ENCODE measurements around the gene SAXO1.
A peak's percentile ranks its signal among the peaks of the same experiment; 100 is the strongest.
"Not testable (repeated sequence)": the region's sequence is repeated elsewhere in the genome, so short reads cannot be mapped to it uniquely, and the experiment has no call there.

SAXO1 gene

DNA sequence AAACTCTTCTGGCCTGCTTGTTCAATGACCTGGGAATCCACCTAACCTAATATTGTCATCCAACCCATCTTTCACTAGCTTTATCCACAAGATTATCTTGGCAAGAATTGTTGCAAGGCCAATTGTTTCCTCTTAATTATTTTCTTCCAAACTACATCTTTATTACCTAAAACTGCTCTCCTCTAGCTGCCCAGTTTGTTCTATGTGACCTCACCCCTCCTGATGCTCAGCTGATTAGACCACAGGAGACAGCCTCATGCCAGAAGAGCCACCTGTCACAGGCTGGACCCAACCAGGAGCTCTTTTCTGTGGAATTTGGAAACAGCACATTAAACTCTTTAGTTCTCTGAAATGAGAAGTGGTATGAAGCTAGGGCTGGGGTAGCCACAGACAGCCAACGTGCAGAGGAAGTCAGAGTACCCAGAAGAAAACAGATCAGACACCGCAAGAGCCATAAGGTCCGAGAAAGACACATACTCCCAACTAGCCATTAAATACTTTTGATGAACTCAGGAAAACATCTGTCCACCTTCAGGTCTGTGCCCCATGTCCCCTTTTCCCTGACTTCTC, 12.0 kb downstream of the SAXO1 start:
- H3K27me3 ChIP-seq = no peaks in the 10 kb centered on the region
- H4K20me1 ChIP-seq = no peaks in the 10 kb centered on the region
- H3K27ac ChIP-seq = no peak overlapping the region
- H3K9ac ChIP-seq = no peak overlapping the region
- H3K4me1 ChIP-seq = peaks cover 0 to 7% (median 0%) of the 10 kb centered on the region in 10 experiments; a peak in 1 of 20 replicates
- no peaks in the 10 kb centered on the region for H3K36me3 ChIP-seq
- TF ChIP-seq Cebpa-rat (IDR thresholded peaks at IDR 0.05) = no peak
- no peak overlapping the region for H3K4me2 ChIP-seq
- H3K4me3 ChIP-seq = no peak overlapping the region
- peaks cover 0 to 10% (median 8%) of the 10 kb centered on the region in 11 experiments; a peak in 10 of 22 replicates for H3K9me3 ChIP-seq (replicated peaks in 1 of 11)

DNA sequence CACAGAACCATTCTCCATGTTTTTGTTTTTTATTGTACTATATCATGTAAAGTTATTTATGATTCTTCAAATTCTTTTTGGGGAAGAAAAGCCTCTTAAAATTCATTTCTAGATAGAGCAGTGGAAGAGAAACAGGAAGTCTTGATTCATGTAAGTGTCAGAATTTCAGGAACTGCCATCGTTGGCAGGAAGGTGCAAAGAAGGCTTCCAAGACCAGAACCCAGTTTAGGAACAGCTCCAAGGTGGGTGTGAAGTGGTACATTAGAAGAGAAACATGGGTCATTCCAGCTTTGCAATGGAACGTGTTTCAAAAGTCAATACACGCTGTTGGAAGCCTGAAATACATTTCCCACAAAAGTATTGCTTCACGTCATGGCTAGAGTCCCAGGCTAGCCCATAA, 14.8 kb downstream of the SAXO1 start:
- Histone ChIP-seq H3K9me3 (replicated peaks in 1 of 11) (peaks cover 0 to 10% (median 8%) of the 10 kb centered on the region in 11 experiments; a peak in 10 of 22 replicates), H3K4me1 (peaks cover 0 to 7% (median 0%) of the 10 kb centered on the region in 10 experiments; a peak in 1 of 20 replicates), H3K4me2 (peak overlapping the region in 2 of 11 experiments; percentile 12 to 30; a peak in 1 of 22 replicates), H3K27me3 (no peaks in the 10 kb centered on the region), H3K36me3 (no peaks in the 10 kb centered on the region), H4K20me1 (no peaks in the 10 kb centered on the region), H3K27ac (no peak overlapping the region), H3K4me3 (no peak overlapping the region), H3K9ac (no peak overlapping the region)
- no peak for TF ChIP-seq Cebpa-rat (IDR thresholded peaks at IDR 0.05)

DNA sequence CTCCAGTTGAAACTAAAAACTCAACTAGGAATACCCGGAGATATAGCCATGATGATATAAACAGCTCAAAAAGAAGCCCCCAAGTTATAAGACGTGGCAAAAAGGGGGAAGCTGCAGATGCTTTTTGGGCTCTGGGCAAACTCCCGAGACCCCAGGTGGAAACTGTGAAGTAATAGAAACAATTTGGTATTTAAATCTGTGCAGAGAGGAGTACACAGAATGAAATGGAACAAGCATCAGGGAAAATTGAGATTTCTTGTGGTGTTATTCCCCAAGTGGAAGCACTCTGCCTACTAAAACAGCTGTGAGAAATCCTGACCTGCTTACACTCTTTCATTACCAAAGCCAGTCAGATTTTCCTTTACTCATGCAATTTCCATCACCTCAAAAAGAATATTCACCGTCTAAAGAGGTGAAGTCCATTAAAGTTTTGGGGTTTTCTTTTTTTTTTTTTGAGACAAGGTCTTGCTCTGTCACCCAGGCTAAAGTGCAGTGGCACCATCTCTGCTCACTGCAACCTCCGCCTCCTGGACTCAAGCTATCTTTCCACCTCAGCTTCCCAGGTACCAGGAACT, 23.5 kb downstream of the SAXO1 start:
- H3K27me3 ChIP-seq = no peaks in the 10 kb centered on the region
- H3K4me3 ChIP-seq = no peak overlapping the region
- no peak for TF ChIP-seq Cebpa-rat (IDR thresholded peaks at IDR 0.05)
- no peak overlapping the region for H3K27ac ChIP-seq
- H3K4me2 ChIP-seq = no peak overlapping the region
- no peak overlapping the region for H3K9ac ChIP-seq
- no peaks in the 10 kb centered on the region for H3K4me1 ChIP-seq
- no peaks in the 10 kb centered on the region for H3K36me3 ChIP-seq
- peaks cover 0 to 3% (median 0%) of the 10 kb centered on the region in 11 experiments; a peak in 4 of 22 replicates for H3K9me3 ChIP-seq (replicated peaks in 1 of 11)
- H4K20me1 ChIP-seq = no peaks in the 10 kb centered on the region

DNA sequence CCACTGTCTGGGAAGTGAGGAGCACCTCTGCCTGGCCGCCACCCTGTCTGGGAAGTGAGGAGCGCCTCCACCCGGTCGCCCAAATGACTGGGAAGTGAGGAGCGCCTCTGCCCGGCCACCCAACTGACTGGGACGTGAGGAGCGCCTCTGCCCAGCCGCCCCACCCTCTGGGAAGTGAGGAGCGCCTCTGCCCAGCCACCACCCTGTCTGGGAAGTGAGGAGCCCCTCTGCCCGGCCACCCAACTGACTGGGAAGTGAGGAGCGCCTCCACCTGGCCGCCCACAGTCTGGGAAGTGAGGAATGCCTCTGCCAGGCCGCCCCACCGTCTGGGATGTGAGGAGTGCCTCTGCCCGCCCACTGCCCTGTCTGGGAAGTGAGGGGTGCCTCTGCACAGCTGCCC, 32.9 kb downstream of the SAXO1 start:
- Histone ChIP-seq H3K4me1 (no peaks in the 10 kb centered on the region), H4K20me1 (no peaks in the 10 kb centered on the region), H3K9ac (no peak overlapping the region), H3K36me3 (no peaks in the 10 kb centered on the region), H3K4me2 (no peak overlapping the region), H3K9me3 (replicated peaks in 1 of 11) (peaks cover 25 to 50% (median 34%) of the 10 kb centered on the region in 11 experiments), H3K27ac (no peak overlapping the region), H3K27me3 (no peaks in the 10 kb centered on the region), H3K4me3 (no peak overlapping the region)
- TF ChIP-seq Cebpa-rat (IDR thresholded peaks at IDR 0.05) = no peak

DNA sequence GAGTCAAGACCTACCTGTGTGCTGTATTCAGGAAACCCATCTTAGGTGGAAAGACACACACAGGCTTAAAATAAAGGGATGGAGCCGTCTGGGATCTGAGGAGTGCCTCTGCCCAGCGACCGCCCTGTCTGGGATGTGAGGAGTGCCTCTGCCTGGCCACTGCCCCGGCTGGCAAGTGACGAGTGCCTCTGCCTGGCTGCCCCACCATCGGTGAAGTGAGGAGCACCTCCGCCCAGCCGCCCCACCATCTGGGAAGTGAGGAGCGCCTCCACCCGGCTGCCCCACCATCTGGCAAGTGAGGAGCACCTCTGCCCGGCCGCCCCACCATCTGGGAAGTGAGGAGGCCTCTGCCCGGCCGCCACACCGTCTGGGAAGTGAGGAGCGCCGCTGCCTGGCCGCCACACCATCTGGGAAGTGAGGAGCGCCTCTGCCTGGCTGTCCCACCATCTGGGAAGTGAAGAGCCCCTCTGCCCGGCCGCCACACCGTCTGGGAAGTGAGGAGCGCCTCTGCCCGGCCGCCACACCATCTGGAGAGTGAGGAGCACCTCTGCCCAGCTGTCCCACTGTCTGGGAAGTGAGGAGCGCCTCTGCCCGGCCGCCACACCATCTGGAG, 33.7 kb downstream of the SAXO1 start:
- H3K27ac ChIP-seq = no peak overlapping the region
- no peaks in the 10 kb centered on the region for H4K20me1 ChIP-seq
- peaks cover 20 to 50% (median 34%) of the 10 kb centered on the region in 11 experiments for H3K9me3 ChIP-seq (replicated peaks in 1 of 11)
- no peak for TF ChIP-seq Cebpa-rat (IDR thresholded peaks at IDR 0.05)
- no peaks in the 10 kb centered on the region for H3K4me1 ChIP-seq
- H3K9ac ChIP-seq = no peak overlapping the region
- H3K36me3 ChIP-seq = no peaks in the 10 kb centered on the region
- H3K27me3 ChIP-seq = no peaks in the 10 kb centered on the region
- no peak overlapping the region for H3K4me3 ChIP-seq
- no peak overlapping the region for H3K4me2 ChIP-seq

DNA sequence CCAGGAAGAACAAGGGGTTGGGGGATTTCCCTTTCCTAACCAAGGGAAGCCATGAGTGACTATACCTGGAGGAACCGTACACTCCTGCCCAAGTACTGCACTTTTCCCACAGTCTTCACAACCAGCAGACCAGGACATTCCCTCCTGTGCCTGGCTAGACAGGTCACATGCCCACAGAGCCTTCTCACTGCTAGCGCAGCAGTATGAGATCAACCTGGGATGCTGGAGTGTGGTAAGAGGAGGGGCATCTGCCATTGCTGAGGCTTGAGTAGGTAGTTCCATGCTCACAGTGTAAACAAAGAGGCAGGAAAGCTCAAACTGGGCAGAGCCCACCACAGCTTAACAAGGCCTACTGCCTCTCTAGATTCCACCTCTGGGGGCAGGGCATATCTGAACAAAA, 35.9 kb downstream of the SAXO1 start:
- Histone ChIP-seq H3K27ac (no peak overlapping the region), H3K9me3 (replicated peaks in 1 of 11) (peaks cover 20 to 42% (median 28%) of the 10 kb centered on the region in 11 experiments), H3K9ac (no peak overlapping the region), H3K4me1 (no peaks in the 10 kb centered on the region), H3K4me2 (no peak overlapping the region), H3K36me3 (no peaks in the 10 kb centered on the region), H3K27me3 (no peaks in the 10 kb centered on the region), H3K4me3 (no peak overlapping the region), H4K20me1 (no peaks in the 10 kb centered on the region)
- no peak for TF ChIP-seq Cebpa-rat (IDR thresholded peaks at IDR 0.05)

DNA sequence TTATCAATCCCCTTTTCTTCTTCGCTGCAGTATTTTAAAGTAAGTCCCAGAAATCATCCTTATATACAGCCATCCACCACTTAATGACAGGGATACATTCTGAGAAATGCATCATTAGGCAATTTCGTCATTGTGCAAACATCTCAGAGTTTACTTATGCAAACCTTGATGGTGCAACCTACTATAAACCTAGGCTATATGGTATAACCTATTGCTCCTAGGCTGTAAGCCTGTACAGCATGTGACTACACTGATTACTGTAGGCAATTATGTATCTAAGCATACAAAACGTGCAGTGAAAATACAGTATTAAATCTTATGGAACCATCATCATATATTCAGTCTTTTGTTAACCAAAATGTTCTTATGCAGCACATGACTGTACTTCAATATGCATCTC, 36.8 kb downstream of the SAXO1 start:
- no peaks in the 10 kb centered on the region for H4K20me1 ChIP-seq

DNA sequence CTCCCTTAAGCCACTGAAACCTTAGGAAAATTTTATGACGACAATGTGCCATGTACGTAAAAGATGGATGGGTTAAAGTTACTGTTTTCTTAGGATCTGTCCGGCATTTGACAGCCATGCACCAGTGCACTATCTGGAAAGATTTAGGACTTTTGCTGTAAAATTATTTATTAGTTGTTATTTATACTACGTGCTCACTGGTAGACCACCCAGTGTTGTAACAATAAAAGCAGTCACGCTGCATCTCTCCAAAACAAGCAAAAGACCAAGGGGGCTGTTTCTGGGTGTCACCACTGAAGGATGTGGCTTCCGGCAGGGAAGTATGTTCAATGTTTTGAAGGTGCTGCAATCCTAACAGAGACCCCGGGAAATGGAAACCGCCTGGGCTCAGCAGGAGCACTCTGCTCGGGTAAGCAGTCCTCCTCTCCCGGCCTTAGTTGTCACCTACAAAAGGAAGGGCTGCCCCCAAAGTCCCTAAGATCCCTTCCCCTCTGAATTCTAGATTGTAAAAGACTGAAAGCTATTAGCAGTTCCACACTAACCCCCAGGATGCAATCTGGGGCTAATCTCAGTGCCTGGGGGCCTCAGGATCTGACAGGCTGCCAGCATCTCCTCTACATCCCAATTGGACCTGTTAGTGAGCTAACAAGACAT, 38.6 kb downstream of the SAXO1 start:
- no peaks in the 10 kb centered on the region for H4K20me1 ChIP-seq
- no peaks in the 10 kb centered on the region for H3K4me1 ChIP-seq
- no peak overlapping the region for H3K27ac ChIP-seq
- H3K4me3 ChIP-seq = no peak overlapping the region
- H3K36me3 ChIP-seq = no peaks in the 10 kb centered on the region
- peaks cover 12 to 27% (median 20%) of the 10 kb centered on the region in 11 experiments for H3K9me3 ChIP-seq (replicated peaks in 1 of 11)
- H3K27me3 ChIP-seq = no peaks in the 10 kb centered on the region
- H3K9ac ChIP-seq = no peak overlapping the region
- no peak for TF ChIP-seq Cebpa-rat (IDR thresholded peaks at IDR 0.05)
- H3K4me2 ChIP-seq = no peak overlapping the region

More for the DNA sequence above, 36.8 kb downstream of the SAXO1 start:
- Histone ChIP-seq H3K4me2 (no peak overlapping the region), H3K36me3 (no peaks in the 10 kb centered on the region), H3K9ac (no peak overlapping the region), H3K27me3 (no peaks in the 10 kb centered on the region), H3K27ac (no peak overlapping the region), H3K9me3 (replicated peaks in 1 of 11) (peaks cover 22 to 39% (median 29%) of the 10 kb centered on the region in 11 experiments), H3K4me3 (no peak overlapping the region), H3K4me1 (no peaks in the 10 kb centered on the region)
- TF ChIP-seq Cebpa-rat (IDR thresholded peaks at IDR 0.05) = no peak

DNA sequence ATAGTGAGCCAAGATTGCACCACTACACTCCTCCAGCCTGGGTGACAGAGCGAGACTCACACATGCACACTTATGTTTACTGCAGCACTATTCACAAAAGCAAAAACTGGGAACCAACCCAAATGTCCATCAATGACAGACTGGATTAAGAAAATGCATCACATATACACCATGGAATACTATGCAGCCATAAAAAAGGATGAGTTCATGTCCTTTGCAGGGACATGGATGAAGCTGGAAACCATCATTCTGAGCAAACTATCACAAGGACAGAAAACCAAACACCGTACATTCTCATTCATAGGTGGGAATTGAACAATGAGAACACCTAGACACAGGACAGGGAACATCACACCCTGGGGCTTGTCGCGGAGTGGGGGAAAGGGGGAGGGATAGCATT, 41.8 kb downstream of the SAXO1 start:
- H3K4me1 ChIP-seq; H3K27ac ChIP-seq; H3K36me3 ChIP-seq; H3K4me3 ChIP-seq; H4K20me1 ChIP-seq; H3K4me2 ChIP-seq; H3K9me3 ChIP-seq (replicated peaks in 1 of 11); H3K9ac ChIP-seq; H3K27me3 ChIP-seq: not testable (repeated sequence)

Measured in BLaER1 treated with 17β-estradiol and CSF1 and Interleukin-3, amounts not matched to agents 10 nM and 100 nM (cell line).